ENCODE results near the gene TBC1D20.
"Not testable (repeated sequence)": the region's sequence is repeated elsewhere in the genome, so short reads cannot be mapped to it uniquely, and the experiment has no call there.

Gene TBC1D20, protein sequence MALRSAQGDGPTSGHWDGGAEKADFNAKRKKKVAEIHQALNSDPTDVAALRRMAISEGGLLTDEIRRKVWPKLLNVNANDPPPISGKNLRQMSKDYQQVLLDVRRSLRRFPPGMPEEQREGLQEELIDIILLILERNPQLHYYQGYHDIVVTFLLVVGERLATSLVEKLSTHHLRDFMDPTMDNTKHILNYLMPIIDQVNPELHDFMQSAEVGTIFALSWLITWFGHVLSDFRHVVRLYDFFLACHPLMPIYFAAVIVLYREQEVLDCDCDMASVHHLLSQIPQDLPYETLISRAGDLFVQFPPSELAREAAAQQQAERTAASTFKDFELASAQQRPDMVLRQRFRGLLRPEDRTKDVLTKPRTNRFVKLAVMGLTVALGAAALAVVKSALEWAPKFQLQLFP

DNA sequence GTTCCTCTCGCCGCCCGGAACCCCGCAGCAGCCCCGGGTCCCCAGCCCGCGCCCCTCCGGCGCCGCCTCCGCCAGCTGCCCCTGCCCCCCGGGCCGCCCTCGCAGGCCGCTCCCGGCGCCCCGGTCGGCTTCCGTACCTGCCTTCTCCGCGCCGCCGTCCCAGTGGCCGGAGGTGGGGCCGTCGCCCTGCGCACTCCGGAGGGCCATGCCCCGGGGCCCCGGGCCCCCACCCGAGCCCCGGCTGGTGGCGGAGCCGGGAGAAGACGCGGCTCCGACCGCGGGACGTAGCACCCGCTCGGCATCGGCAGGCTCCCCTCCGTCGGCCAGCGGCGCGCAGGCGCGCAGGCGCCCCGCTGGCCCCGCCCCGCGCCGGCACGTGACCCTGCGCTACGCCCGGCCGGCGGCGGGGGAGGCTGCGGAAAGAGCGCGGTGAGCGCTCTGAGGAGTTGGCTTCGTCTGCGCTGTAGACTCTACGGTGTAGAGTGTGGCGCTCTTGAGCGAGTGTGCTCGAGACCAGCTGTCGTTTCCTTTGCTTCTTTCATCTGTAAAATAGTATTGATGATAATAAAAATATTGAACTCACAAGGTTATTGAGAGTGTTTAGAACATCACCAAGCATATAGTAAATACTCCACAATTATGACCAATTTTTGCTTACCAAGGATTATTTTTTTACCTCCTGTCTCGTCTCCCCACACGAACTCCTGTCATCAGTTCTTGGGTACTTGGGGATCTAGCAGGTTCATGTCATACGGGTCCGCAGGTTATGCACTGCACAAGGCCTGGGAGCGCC lies at the start of gene TBC1D20:
Gene TBC1D20, minus strand, starts transcription at position 335 of the 793 bp plus-strand sequence. Its CDS starts 128 bp downstream, at position 207.
- DNase-seq = peak; percentile 83

DNA sequence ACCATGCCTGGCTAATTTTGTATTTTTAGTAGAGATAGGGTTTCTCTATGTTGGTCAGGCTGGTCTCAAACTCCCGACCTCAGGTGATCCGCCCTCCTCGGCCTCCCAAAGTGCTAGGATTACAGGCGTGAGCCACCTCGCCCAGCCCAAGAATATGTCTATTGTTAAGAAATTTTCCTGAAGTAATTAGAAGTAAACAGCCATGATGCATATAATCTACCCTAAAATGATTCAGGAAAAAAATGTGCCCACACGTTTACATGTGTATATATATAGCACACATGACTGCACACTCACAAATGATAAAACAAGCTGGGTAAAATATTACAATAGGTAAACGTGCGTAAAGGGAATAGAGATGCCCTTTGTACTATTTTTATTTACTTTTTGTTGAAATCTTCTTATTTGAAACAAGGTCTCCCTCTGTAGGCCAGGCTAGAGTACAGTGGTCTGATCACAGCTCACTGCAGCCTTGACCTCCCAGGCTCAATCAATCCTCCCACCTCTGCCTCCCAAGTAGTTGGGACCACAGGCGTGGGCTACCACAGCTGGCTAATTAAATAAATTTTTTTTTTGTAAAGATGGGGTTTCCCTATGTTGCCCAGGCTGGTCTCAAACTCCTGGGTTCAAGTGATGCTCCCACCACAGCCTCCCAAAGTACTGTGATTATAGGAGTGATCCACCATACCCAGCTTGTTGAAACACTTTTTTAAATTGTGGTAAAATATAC lies 48.2 kb upstream of the TBC1D20 start:
- DNase-seq = not testable (repeated sequence)

DNA sequence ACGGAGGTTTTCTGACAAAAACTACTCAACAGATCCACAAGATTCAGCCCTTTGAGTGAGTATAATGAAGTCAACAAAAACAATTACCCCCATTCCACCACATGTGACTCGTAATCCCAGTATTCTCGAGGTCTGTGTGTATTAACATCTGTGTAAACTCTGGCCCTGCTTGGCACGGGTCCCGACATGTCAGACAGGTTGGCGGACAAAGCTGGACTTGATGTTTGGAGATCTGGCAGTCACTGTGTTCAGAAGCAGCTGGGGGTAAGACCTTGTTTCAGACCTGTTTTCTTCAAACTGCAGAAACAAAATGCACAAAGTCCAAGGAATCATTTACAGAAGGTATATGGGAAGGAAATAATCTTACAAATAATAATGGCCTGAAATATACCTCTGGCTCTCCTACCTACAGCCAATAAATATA lies 46.0 kb upstream of the TBC1D20 start:
- DNase-seq = not testable (repeated sequence)

DNA sequence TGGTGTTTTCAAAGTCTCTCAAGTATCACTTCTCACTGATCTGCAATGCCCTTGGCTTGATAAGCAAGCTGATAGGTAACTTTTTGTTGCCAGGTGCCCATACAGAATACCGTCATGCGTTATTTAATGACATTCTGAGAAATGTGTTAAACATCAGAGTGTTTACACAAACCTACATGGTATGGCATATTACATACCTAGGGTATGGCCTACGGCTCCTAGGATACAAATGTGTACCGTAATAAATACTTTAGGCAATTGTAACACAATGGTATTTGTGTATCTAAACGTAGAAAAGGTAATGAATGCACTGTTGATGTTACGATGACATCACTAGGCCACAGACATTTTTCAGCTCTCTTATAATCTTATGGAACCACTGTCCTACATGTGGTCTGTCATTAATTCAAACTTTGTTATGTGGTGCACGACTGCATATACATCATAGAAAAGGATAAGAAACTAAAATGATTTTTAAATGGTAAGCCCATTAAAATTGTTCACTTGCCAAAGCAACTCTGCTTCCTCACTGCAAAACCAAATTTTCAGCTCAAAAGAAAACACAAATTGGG lies 45.5 kb upstream of the TBC1D20 start:
- no peak for DNase-seq

DNA sequence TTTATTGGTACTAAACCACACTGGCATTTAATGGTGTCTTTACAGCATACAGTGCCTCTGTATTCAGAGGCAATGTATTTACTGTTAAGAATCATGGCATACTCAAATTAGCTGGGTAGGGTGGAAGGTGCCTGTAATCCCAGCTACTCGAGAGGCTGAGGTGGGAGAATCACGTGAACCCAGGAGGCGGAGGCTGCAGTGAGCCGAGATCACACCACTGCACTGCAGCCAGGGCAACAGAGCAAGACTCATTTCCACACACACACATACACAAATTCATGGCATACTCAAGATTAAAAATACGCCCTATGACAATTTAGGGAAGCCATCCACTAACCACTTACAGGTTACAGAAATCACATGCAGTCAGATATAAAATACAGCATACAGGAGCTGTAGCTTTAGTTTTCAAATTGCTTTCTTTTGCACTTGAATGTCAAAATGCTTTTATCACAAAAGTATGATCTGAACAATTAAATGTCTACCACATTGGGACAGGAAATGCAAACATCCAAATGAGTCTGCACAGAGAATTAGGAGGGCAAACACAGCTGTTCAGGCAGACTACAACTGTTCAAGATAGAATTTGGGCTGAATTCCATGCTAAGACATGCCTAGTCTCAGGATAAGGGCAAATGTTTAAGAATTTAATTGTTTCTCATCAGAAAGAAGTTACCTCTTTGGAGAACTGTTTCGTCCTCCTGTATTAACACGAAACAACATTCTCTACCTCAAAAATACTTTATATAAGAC lies 44.8 kb upstream of the TBC1D20 start:
- DNase-seq = no peak

DNA sequence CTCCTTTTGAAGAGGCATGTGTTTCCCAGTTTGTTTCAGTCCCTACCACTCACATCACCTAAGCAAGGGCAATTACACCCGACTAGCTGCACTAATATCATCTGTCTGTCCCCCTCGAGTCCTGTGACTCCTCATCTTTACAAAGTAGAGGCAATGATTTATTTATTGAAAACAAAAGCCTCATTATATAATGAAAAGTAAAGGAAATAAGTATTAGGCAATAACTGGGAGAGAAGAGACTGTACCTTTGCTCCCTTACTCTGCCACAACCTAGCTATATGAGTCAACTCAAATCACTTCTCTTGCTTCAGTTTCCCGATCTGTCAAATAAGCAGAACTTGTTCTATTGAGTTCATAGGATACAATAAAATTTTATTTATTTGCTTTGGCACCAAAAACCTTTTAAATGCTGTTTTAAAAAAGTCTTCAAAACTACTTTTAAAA lies 42.3 kb upstream of the TBC1D20 start:
- DNase-seq = no peak

DNA sequence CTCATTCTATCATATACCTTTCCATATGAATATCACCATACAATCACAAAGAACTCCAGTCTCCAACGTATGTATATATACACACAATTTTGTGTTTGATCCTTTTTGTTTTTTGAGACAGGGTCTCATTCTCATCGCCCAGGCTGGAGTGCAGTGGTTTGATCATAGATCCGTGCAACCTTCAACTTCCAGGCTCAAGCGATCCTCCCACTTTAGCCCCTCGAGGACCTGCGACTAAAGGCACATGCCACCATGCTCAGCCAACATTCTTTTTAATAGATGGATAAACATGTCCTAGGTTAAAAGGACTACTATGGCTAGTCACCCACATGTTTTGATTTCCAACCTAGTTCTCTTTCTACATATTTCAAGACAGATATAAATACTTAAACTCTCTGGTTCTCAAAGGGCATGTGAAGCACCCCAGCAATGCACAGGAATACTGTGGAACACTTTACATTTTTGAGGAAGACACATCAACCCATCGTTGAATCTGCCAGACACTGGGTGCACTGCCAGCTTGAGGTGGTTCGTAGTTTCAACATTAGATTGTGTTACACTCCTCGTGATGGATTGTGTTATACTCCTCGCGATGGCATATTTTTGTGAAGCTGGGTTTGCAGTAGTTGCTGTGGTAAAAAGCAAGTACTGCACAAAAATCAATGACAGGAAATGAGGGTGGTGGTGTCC lies 40.9 kb upstream of the TBC1D20 start:
- DNase-seq = no peak

DNA sequence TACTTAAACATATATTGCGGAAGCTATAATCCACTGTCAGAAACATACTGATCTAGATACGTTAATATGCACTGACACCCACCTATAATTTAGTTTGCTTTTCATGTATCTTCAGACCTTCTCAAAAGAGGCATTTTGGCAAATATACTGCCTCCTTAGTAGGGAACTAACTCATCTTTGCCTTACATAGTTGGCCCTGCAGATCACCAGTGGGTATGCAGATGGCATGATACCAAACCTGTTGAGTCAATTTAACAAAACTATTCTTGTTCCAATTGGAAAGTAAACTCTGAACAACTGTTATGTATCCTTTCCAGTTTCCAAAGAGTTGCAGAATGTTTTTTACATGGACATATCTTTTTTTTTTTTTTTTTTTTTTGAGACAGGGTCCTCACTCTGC lies 35.6 kb upstream of the TBC1D20 start:
- DNase-seq = no peak

DNA sequence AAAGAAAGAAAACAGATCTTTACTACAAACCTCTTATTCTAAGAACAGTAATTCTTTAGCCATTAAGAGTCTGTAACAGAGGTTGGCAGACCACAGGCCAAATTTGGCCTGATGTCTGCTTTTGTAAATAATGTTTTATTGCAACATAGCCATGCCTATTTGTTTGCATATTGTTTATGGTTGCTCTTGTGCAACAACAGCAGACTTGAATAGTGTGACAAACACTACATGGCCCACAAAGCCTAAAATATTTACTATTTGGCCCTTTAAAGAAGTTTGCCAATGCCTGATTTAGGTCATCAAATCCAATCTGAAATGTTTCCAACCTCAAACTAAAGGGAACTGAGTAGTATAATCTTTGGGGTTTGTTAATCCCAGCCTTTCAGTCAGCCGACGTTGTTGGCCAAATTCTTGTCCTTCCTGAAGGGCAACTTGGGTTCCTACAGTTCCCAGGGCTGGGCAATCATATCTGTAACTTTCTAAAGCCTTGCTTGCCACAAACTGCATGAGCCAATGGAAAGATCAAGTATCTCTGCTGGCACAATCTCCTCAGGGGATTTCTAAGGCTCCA lies 33.9 kb upstream of the TBC1D20 start:
- no peak for DNase-seq

DNA sequence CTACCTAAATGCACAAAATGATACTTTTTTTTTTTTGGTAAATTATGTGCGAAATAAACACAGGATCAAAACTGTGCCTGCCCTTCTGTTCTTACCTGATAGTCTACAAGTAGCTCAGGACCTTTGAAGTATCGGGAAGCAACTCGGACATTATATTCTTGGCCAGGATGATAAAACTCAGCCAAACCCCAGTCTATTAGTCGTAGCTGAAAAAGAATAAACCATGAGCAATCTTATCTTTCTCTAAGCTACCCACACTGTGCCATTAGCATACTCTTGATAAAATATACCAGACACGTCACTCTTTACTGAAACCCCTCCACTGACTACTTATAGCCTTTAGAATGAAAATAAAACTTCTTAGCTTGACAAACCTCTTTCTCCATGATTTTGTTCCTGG lies 29.8 kb upstream of the TBC1D20 start:
- DNase-seq = no peak

DNA sequence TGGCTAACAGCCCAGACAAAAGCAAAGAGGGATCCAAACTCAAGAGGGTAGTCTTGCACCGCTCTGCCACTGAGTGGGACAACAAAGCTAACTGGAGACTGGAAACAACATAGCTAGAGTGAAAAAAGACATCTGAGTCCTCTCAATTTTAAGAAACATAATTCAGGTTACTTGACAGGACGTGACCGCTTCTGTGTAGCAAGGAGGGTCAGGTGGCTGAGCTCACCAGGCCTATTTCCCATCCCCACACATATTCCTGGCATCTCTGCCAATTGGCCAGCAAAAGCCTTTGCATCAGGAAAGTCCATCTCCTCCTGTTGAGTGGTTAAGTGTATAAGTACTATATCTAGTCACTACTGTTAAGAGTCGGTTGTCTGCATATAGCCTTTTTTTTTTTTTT lies 25.3 kb upstream of the TBC1D20 start:
- no peak for DNase-seq

DNA sequence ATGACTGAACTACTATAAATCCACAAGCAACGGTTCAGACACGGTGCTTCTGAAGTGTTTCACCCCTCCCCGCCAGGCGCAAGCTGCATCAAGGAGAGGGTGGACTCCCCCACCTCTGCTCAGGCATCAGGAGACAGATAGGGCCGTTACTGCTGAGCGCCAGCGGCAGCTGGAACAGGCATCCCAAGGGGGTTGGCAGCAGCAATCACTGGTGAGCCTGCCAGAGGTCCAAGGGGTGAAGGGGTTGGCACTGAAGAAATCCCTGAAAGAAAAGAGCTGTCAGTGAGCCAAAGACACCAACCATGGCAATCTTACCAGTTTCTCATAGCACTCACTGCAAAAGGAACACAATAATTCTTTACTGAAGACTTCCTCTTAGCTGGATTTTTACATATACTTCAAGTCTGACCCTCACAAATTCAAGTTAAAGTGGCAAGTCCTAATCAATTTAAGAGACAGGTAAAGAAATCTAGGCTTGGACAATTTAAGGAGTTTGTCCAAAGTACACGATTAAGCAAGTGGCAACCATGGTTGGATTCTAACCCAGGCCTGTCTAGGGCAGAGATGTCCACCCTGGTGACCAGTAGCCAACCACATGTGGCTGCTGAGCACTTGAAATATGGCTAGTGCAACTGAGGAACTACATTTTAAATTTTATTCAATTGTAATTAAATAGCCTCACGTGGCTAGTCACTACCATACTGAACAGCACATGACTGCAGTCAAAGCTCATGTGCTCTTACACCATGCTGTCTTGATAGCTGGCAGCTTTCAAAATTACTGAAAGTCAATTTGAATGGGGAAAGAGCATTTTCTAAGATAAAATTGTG lies 21.7 kb upstream of the TBC1D20 start:
- no peak for DNase-seq

DNA sequence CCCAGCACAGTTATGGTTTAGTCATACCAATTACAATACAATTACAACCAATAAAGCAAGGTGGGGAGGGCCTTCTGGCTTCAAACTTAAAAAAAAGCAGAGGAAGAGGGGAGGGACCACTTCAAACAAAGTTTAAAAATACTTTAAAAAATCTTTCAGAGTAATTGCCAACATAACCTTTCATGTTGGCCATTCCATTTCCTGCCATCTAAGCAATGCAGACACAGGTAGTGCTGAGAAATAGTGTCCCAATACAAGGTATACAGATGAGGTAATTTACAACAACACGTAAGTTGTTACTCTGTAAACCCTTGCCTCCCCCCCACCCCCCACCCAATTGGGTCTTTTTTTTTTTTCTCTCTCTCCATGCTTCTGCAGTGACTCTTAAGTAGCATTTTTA lies 18.8 kb upstream of the TBC1D20 start:
- no peak for DNase-seq

DNA sequence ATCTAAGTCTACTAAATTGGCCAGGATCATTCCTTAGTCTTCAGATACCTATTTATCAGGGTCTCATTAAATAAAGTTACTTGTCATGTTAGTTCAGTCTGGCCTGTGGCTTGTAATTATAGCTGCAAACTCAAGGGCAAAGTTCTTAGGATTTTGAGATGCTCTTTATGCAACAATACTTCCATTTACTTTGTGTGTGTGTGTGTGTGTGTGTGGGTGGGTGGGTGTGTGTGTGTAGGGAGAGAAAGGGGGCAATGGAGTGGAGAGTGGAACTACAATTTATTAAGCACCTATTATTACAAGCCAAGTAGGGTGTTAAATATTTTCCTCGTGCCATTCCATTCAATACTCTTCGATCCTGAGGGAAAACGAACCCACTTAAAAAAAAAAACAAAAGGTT lies 17.7 kb upstream of the TBC1D20 start:
- no peak for DNase-seq

DNA sequence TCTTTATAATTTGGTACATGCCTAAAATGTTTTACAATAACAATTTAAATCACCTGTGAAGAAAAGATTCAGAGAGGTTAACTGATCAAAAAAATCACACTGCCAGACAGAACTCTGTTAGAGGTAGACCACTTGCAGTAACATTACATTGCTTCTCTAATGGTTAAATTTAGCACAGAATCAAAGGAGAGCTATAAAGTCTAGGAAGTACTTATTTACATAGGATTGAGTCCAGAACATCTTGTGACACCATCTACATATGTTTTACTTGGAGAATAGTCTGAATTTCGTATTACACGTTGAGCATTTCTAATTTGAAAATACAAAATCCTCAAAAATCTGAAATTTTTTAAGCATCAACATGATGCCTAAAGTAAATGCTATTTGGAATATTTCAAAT lies 17.2 kb upstream of the TBC1D20 start:
- DNase-seq = no peak

DNA sequence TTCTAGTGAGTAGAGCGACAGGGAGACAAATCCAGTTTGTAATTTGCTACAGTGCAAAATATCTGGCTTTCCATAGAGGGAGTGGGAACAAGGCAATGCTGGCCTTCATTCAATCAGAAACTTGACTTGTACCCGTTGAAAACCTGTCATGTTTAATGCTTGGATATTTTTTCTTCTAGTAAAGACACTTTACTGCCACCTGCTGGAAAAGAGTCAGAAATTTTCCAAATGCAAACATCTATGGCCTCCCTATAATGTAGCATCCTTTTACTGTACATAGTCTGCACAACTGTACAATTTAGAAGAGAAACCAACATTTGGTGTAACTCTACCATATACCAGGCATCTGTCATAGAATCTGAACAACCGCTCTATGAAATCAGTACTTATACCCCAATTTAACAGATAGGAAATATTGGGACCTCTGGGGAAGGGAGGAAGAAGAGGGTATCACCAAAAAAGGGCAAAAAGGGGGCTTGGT lies 16.7 kb upstream of the TBC1D20 start:
- DNase-seq = no peak

DNA sequence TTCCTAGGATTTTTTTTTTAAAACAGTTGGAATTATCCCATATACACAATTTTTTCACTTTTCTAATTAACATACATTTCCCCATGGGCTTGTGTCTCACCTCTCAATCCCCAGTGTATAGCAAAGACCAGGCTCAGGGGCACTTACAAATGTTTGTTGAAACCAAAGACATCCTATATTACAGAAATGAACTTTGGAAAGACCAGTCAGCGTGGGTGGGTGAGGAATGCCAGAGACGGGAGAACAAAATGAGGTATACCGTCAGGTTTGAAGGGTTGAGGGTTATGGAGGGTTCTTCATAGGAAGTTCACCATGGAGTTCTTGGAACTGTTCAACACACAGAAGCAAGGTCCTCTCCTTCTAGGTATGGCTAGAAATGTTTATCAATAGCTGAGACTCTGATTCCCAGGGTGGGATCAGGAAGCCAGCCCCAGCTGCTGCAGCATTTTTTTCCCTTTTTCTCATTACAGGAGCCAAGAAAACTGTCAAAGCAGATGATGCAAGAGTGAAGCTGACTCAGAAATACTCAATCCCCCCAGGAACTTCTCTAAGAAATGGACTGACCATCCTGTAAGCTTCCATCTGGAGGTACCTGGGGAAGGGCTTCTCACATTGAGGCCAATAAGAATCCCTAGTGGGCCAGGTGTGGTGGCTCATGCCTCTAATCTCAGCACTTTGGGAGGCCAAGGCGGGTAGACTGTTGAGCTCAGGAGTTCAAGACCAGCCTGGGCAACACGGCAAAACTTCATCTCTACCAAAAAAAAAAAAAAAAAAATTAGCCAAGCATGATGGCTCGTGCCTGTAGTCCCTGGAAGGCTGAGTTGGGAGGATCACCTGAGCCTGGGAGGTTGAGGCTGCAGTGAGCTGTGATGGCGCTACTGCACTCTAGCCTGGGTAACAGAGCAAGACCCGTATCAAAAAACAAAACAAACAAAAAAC lies 15.9 kb upstream of the TBC1D20 start:
- no peak for DNase-seq

DNA sequence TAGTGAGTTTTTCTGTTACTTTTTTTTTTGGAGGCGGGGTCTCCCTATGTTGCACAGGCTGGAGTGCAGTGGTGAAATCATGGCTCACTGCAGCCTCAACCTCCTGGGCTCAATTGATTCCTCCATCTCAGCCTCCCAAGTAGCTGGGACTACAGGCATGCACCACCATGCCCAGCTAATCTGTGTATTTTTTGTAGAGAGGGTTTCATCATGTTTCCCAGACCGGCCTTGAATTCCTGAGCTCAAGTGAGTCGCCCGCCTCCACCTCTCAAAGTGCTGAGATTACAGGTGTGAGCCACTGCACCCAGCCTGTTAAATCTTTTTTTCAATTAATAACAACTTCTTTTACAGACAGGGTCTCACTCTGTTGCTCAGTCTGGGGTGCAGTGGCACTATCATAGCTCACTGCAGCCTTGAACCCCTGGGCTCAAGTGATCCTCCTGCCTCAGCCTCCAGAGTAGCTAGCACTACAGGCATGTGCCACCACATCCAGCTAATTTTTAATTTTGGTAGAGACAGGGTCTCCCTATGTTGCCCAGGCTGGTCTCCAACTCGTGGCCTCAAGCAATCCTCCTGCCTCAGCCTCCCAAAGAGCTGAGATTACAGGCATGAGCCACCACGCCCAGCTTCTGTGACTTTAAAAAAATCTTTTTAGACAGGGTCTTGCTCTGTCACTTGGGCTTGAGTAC lies 14.4 kb upstream of the TBC1D20 start:
- DNase-seq = not testable (repeated sequence)
